ENCODE measurements around the gene PRKCA.

- TF ChIP-seq CTCF (IDR thresholded peaks at IDR 0.05; ENCODE audit: low read depth, low read length) (no peak), EZH2phosphoT487 (IDR thresholded peaks at IDR 0.05; ENCODE audit: low read depth) (no peak)
Observed at GRCh38 chr17:66548659-66549310, 246.4 kb downstream of the PRKCA start.
